NCI-H2029 treated with DMSO at 0.1 percent for 48 hours (cell line): ENCODE results near the gene CUTC.

Experiments used
- DNase-seq: peaks from one replicate; lab custom pipeline; 2025; lab: John Stamatoyannopoulos, UW

The CUTC gene

DNA sequence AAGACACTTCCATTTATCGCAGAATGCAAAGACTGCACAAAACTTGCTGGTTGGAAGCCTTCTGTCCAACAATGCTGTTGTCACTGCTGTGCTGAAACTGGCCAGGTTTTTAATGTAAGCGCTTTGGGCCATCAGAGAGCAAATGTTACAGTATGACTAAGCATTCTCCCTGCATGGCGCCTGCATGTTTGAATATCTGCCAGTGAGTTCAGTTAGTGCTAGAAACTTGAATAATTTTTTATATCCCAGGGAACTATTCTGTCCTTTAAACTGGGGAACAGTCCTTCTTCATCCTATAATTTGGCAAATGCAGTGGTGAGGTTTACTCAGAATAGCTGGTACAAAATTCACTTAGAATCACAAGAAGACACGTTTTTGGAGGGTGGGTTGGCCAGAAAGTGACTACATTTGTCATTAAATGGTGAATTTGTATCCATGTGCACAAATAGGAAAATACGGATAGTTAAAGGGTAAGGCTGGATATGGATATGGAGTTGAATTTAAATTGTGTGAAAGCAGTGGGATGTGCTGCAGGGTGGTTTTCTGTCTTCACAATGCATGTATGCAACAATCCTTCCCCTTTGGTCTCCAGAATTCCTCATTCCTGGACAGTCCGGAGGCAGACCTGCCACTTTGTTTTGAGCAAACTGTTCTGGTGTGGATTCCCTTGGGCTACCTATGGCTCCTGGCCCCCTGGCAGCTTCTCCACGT lies 52.1 kb downstream of the CUTC start:
- no peak for DNase-seq

DNA sequence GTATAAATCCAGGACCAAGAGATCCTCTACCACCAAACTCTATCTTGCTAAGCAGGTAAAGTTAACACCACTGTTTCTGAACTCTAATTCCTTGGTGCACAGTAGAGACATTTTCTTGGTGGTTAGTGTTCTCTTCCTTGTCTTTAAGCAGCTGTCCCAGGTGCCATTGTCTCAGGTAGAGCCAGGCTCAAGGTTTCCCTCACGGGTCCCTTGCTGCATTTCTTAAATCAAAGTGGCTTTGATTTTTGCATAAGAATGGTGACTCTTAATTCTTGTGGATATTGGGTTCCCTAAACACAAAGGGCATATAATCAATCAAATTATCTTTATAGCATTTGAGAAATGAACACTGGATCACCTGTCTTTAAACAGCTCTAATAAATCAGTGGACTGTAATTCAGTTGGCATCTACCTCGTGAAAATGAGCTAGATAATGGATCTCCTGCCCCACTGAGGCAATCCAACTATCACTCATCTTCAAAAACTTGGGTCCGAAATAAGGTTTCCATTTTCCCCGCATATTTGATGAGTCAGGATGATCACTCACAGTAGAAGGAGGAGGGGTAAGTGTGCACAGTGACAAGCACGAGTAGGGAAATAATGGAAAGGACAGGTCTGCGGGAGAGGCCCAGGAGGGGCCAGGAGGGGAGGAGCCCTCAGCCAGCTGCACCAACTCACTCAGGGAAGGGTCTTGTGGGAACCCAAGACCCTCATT lies 52.9 kb downstream of the CUTC start:
- no peak for DNase-seq

DNA sequence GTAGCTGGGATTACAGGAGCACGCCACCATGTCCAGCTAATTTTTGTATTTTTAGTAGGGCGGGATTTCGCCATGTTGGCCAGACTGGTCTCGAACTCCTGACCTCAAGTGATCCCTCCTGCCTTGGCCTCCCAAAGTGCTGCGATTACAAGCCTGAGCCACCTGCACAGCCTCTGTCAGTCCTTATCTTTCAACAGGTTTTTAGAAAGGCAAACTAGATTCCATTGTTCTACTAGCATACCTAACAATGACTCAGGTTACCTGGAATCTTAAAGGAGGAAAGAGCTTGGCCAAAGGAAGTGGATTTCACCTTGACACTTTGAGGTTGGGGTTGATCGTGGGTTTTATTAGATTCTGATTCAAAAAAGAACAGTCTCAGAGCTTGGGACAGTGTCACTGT lies 53.6 kb downstream of the CUTC start:
- no peak for DNase-seq

DNA sequence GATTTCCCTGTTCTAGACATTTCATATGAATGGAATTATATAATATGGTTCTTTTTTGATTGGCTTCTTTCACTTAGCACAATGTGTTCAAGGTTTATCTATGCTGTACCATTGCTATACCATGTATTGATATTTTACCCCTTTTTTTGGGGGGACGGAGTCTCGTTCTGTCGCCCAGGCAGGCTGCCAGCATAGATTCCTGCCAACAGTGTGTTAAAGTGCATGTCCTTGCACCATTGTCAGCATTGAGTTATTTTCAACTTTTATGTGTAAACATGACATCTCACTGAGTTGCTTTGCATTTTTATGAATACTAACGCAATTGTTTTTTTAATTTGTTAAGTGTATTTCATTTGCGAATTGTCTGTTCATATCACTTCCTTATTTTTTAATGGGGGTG lies 55.3 kb downstream of the CUTC start:
- DNase-seq, result no peak

DNA sequence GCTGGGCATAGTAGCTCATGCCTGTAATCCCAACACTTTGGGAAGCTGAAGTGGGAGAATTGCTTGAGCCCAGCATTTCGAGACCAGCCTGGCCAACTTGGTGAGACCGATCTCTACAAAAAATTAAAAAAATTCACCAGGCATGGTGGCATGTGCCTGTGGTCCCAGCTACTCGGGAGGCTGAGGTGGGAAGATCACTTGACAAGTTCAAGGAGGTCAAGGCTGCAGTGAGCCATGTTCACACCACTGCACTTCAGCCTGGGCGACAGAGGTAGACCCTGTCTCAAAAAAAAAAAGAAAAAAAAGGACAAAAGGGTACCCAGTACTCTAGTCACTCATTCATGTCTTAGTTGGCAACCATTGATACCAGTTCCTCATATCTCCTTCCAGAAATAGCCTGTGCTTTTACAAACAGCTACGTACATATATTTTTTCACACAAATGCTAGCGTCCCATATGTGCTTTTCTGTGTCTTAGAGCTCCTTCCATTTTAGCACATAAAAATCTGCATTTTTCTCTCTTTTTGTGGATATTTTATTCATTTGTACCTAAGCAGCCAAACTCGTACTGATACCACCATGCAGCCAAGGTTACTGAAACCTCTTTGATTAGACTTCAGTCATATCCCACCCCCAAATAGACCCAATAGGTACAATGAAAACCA lies 55.9 kb downstream of the CUTC start:
- DNase-seq, result no peak

GRCh38 chr10:99788598-99789256 lies 56.7 kb downstream of the CUTC start:
- no peak for DNase-seq

- DNase-seq, result no peak
Observed at GRCh38 chr10:99791831-99792230, 59.8 kb downstream of the CUTC start.

GRCh38 chr10:99793819-99794218 lies 61.8 kb downstream of the CUTC start:
- no peak for DNase-seq

- DNase-seq, result no peak
Observed at GRCh38 chr10:99796928-99797327, 64.9 kb downstream of the CUTC start.

DNA sequence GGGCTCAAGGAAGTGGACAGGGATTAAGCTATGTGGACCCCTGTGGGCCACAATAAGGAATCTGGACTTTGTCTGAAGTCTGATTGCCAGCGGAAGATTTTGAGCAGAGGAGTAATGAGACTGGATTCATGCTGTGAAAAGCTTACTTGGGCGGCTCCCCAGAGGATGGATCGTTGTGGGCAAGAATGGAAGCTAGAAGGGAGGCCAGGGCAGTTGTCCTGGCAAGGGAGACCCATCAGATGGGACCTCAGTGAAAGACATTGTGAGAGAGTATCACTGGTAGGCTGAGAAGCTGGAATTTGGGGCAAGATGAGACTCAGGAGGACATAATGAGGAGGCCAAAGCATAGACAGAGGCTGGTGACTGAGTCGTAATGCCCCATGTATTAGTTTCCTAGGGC lies 66.0 kb downstream of the CUTC start:
- DNase-seq, result no peak

DNA sequence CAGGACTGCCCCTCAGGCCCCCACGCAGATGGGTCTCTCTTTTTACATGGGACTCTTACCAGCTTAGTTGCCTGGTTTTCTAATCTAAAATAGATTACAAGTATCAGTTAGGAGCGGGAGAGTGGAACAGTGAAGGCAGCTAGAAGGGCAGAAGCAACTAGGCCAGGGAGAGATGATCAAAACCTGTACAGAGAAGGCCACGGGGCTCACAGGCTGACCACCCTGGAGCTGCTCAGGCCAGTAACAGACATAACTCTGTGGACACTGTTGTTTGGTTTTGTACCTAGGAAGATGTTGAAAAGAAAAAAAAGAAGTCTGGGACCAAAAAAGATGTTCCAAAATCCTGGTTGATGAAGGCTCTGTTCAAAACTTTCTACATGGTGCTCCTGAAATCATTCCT lies 66.9 kb downstream of the CUTC start:
- DNase-seq, result no peak

GRCh38 chr10:99799613-99800012 lies 67.6 kb downstream of the CUTC start:
- no peak for DNase-seq

DNA sequence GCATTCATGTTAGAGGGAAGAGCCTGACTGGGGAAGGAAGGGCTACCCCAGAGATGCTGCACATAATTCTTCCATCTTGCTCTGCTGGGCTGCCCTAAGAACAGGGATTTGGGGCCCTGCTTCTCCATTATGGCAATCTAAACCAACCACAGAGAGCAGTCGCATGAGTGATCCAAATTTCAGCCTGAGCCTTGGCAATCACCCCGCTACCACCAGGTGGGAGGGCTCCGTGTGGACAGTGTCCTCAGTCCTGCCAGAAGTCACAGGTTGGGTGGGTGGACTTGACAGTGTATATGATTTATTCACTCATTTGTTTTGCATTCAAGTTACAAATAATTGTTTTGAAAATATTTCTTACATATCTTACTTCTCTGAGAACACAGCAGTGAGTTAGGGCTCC lies 72.4 kb downstream of the CUTC start:
- no peak for DNase-seq

- DNase-seq, result no peak
Observed at GRCh38 chr10:99805190-99805589, 73.2 kb downstream of the CUTC start.
